Liver (tissue), 9 donors: Measurements from ENCODE around the gene LAMA2. TPM values are rescaled to one million over a fixed set of nuclear protein-coding genes. Genes with fewer than 3 reads are reported as not detected.

Source experiments
- DNase-seq: peaks from one replicate; pipeline ENCODE4 v3.0.0-alpha.2; 2017; ENCODE audit warnings: low spot score
- H3K27ac ChIP-seq, 2 donors: one replicate each; pipeline ENCODE4 v1.7.0; 2013; ENCODE audit warnings: inconsistent platforms in 2 of 2, low read length in 2 of 2, control low read depth in 1 of 2, low read depth in 1 of 2, mild to moderate bottlenecking in 1 of 2
- H3K27me3 ChIP-seq, 4 donors: one replicate each; pipeline versions ENCODE4 v1.6.1 to v1.7.0; 2013; ENCODE audit warnings: low read length in 3 of 4, inconsistent platforms in 1 of 4, mild to moderate bottlenecking in 1 of 4, moderate library complexity in 1 of 4; ENCODE audit not compliant: control insufficient read depth in 4 of 4, insufficient read depth in 4 of 4
- H3K36me3 ChIP-seq, 4 donors: one replicate each; pipeline versions ENCODE4 v1.6.1 to v1.7.0; 2013; ENCODE audit warnings: low read length in 3 of 4, mild to moderate bottlenecking in 3 of 4, low read depth in 1 of 4, moderate library complexity in 1 of 4; ENCODE audit not compliant: control insufficient read depth in 4 of 4, insufficient read depth in 3 of 4
- H3K4me1 ChIP-seq, 4 donors: one replicate each; pipeline versions ENCODE4 v1.6.1 to v1.7.0; 2013; ENCODE audit warnings: low read length in 3 of 4, mild to moderate bottlenecking in 3 of 4, moderate library complexity in 1 of 4; ENCODE audit not compliant: control insufficient read depth in 4 of 4, insufficient read depth in 4 of 4
- H3K4me3 ChIP-seq, 3 donors: one replicate each; pipeline versions ENCODE4 v1.6.1 to v1.7.0; 2013; ENCODE audit warnings: low read length in 3 of 3, control low read depth in 1 of 3, low read depth in 1 of 3, mild to moderate bottlenecking in 1 of 3
- H3K9ac ChIP-seq, 2 donors: one replicate each; pipeline ENCODE4 v1.7.0; 2013; ENCODE audit warnings: low read length in 2 of 2, mild to moderate bottlenecking in 2 of 2, moderate library complexity in 2 of 2, control low read depth in 1 of 2, low read depth in 1 of 2
- H3K9me3 ChIP-seq, 4 donors: one replicate each; pipeline versions ENCODE4 v1.6.1 to v1.7.0; 2013; ENCODE audit warnings: low read length in 3 of 4; ENCODE audit not compliant: control insufficient read depth in 4 of 4
- CTCF ChIP-seq: fragments of 150-350 bp; IDR thresholded peaks from 2 replicates; pipeline ENCODE4 v1.5.1; 2017; ENCODE audit warnings: improper control_type of control experiment, low read depth, low read length; ENCODE audit not compliant: missing input control
- FOXA1 ChIP-seq: IDR thresholded peaks from 2 replicates; pipeline ENCODE4 v1.6.1; 2016; ENCODE audit warnings: antibody characterized with exemption
- HNF4A ChIP-seq, 2 donors: conservative IDR thresholded peaks; 2 replicates each; pipeline ENCODE4 v1.6.1; 2016; ENCODE audit warnings: antibody characterized with exemption in 2 of 2, mild to moderate bottlenecking in 2 of 2
- HNF4G ChIP-seq: IDR thresholded peaks from 2 replicates; pipeline ENCODE4 v1.6.1; 2016; ENCODE audit warnings: antibody characterized with exemption
- JUND ChIP-seq, 2 donors: IDR thresholded peaks; 2 replicates each; pipeline ENCODE4 v1.6.1; 2016; ENCODE audit warnings: antibody characterized with exemption in 2 of 2
- MAX ChIP-seq: IDR thresholded peaks from 2 replicates; pipeline ENCODE4 v1.6.1; 2016; ENCODE audit warnings: antibody characterized with exemption
- NR2F2 ChIP-seq: IDR thresholded peaks from 2 replicates; pipeline ENCODE4 v1.6.1; 2016; ENCODE audit warnings: antibody characterized with exemption
- RAD21 ChIP-seq, 2 donors: IDR thresholded peaks; 2 replicates each; pipeline ENCODE4 v1.6.1; 2016; ENCODE audit warnings: antibody characterized with exemption in 2 of 2, mild to moderate bottlenecking in 2 of 2
- RXRA ChIP-seq, 2 donors: IDR thresholded peaks; 2 replicates each; pipeline ENCODE4 v1.6.1; 2017 to 2018; ENCODE audit warnings: antibody characterized with exemption in 2 of 2, mild to moderate bottlenecking in 1 of 2
- SP1 ChIP-seq: IDR thresholded peaks from 2 replicates; pipeline ENCODE4 v1.6.1; 2018; ENCODE audit warnings: antibody characterized with exemption, mild to moderate bottlenecking
- TAF1 ChIP-seq: conservative IDR thresholded peaks from 2 replicates; pipeline ENCODE4 v1.6.1; 2016; ENCODE audit warnings: antibody characterized with exemption, mild to moderate bottlenecking
- ZBTB33 ChIP-seq: IDR thresholded peaks from 2 replicates; pipeline ENCODE4 v1.6.1; 2016; ENCODE audit warnings: antibody characterized with exemption
- WGBS: extraction: QIAGEN DNeasy Blood & Tissue Kit; methylation state at CpG from one replicate; pipeline ENCODE4 v1.1.7; 2013; 5-methylcytosine and 5-hydroxymethylcytosine counted together
- polyA plus RNA-seq, 2 donors: library from polyadenylated mRNA; stranded (reverse) in 1 of 2; unstranded in 1 of 2; fragments of 200-250 nt in 1 of 2; fragments of >200 nt in 1 of 2; fragmentation: Nextera tagmentation in 1 of 2; extraction: Ambion mirVana in 1 of 2; gene quantifications; one replicate each; pipeline versions ENCODE4 v1.2.1 to v1.2.3, GENCODE V29; 2013 to 2015
- total RNA-seq, 2 donors: library from RNA; depleted of rRNA; stranded (reverse); fragments of >200 nt; gene quantifications; one replicate each; pipeline ENCODE4 v1.2.3, GENCODE V29; 2014
- TF ChIP-seq, protein P1 (sequence below): IDR thresholded peaks from 2 replicates; pipeline ENCODE4 v1.6.1; 2016; ENCODE audit warnings: antibody characterized with exemption
- TF ChIP-seq, protein P2 (sequence below): IDR thresholded peaks from 2 replicates; pipeline ENCODE4 v1.6.1; 2016; ENCODE audit warnings: antibody characterized with exemption, mild to moderate bottlenecking
- donor health status: healthy.
- donor health status: healthy.
- donor health status: healthy.
- donor health status: healthy.
- donor health status: healthy.

LAMA2 gene
- total and polyA plus RNA-seq, 4 donors = 1.3 to 17.0 (median 3.0) TPM

- no peak overlapping the region for H3K4me3 ChIP-seq
- no peaks in the 10 kb centered on the region for H3K9me3 ChIP-seq
- peaks cover 0 to 2% (median 0%) of the 10 kb centered on the region in 4 donors for H3K27me3 ChIP-seq
- no peak for TF ChIP-seq FOXA1
- TF ChIP-seq MAX = no peak
- no peak for TF ChIP-seq CTCF
- TF ChIP-seq, protein P1, sequence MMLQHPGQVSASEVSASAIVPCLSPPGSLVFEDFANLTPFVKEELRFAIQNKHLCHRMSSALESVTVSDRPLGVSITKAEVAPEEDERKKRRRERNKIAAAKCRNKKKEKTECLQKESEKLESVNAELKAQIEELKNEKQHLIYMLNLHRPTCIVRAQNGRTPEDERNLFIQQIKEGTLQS = no peak
- no peak for TF ChIP-seq ZBTB33
- TF ChIP-seq HNF4G = no peak
- no peak for TF ChIP-seq HNF4A (conservative IDR thresholded peaks at IDR 0.05)
- TF ChIP-seq, protein P2, sequence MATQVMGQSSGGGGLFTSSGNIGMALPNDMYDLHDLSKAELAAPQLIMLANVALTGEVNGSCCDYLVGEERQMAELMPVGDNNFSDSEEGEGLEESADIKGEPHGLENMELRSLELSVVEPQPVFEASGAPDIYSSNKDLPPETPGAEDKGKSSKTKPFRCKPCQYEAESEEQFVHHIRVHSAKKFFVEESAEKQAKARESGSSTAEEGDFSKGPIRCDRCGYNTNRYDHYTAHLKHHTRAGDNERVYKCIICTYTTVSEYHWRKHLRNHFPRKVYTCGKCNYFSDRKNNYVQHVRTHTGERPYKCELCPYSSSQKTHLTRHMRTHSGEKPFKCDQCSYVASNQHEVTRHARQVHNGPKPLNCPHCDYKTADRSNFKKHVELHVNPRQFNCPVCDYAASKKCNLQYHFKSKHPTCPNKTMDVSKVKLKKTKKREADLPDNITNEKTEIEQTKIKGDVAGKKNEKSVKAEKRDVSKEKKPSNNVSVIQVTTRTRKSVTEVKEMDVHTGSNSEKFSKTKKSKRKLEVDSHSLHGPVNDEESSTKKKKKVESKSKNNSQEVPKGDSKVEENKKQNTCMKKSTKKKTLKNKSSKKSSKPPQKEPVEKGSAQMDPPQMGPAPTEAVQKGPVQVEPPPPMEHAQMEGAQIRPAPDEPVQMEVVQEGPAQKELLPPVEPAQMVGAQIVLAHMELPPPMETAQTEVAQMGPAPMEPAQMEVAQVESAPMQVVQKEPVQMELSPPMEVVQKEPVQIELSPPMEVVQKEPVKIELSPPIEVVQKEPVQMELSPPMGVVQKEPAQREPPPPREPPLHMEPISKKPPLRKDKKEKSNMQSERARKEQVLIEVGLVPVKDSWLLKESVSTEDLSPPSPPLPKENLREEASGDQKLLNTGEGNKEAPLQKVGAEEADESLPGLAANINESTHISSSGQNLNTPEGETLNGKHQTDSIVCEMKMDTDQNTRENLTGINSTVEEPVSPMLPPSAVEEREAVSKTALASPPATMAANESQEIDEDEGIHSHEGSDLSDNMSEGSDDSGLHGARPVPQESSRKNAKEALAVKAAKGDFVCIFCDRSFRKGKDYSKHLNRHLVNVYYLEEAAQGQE = no peak
- TF ChIP-seq SP1 = no peak
- TF ChIP-seq RAD21 (IDR thresholded peaks at IDR 0.05) = no peak
- no peak for TF ChIP-seq RXRA (IDR thresholded peaks at IDR 0.05)
- 89% methylated on average over 2 of the region's 2 CpGs for whole genome bisulfite sequencing
- H3K4me1 ChIP-seq = no peaks in the 10 kb centered on the region
- no peak overlapping the region for H3K9ac ChIP-seq
- no peak overlapping the region for H3K27ac ChIP-seq
- no peaks in the 10 kb centered on the region for H3K36me3 ChIP-seq
- DNase-seq = no peak
Measured at GRCh38 chr6:129240492-129240853, 357.5 kb downstream of the LAMA2 start.

DNA sequence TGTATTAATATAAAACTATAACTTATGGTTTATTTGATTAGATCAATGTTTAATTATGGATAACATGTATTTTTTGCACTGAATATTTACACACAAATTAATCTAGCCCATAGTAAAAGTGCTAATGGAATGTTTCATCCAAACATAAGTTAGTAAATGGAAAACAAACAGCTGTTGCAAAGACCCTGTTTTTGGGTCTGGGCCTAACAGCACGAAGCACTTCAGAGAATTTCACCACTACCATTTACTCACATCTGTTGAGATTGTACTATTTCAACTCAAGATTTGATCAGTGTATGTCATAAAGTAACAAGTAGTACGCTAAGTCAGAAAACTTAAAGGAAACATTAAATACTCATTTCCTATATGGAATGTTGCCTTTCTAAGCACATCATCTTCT is 359.6 kb downstream of the LAMA2 start:
- DNase-seq = no peak
- TF ChIP-seq, protein P1 = no peak
- TF ChIP-seq CTCF = no peak
- TF ChIP-seq, protein P2 = no peak
- no peak for TF ChIP-seq ZBTB33
- no peak for TF ChIP-seq MAX
- no peak for TF ChIP-seq NR2F2
- TF ChIP-seq RXRA (IDR thresholded peaks at IDR 0.05) = no peak
- no peak for TF ChIP-seq TAF1
- no peak for TF ChIP-seq HNF4A (conservative IDR thresholded peaks at IDR 0.05)
- TF ChIP-seq JUND (IDR thresholded peaks at IDR 0.05) = no peak

More for the DNA sequence above, 359.6 kb downstream of the LAMA2 start:
- Histone ChIP-seq H3K4me3 (no peak overlapping the region), H3K27me3 (peaks cover 0 to 5% (median 0%) of the 10 kb centered on the region in 4 donors), H3K9ac (no peak overlapping the region), H3K36me3 (no peaks in the 10 kb centered on the region), H3K27ac (no peak overlapping the region), H3K4me1 (no peaks in the 10 kb centered on the region), H3K9me3 (no peaks in the 10 kb centered on the region)
- 80% methylated on average over 2 of the region's 2 CpGs for WGBS
